ENCODE data around the gene SLC9A3. TPM values are rescaled to one million over a fixed set of nuclear protein-coding genes. Genes with fewer than 3 reads are reported as not detected.
"Not testable (repeated sequence)": the region's sequence is repeated elsewhere in the genome, so short reads cannot be mapped to it uniquely, and the experiment has no call there.

Gene SLC9A3
- total RNA-seq, 1 experiment from 2014 or later, result 1.8 TPM

- no peak for DNase-seq
- Histone ChIP-seq H3K4me3 (ENCODE audit: insufficient read depth, low read depth, low read length) (no peak overlapping the region), H3K36me3 (replicated peaks; ENCODE audit: control insufficient read depth, insufficient read depth, low read length) (no peaks in the 10 kb centered on the region), H3K27me3 (ENCODE audit: control insufficient read depth, insufficient read depth, low read length) (peaks cover 2% of the 10 kb centered on the region)
Observed at GRCh38 chr5:517535-518100, 6.6 kb downstream of the SLC9A3 start.

GRCh38 chr5:516980-517379 is 7.3 kb downstream of the SLC9A3 start:
- DNase-seq, result no peak
- H3K27me3 ChIP-seq (ENCODE audit: control insufficient read depth, insufficient read depth, low read length), result 0 out of 2 replicates have a peak, but pooled peaks cover 1% of the 10 kb centered on the region

GRCh38 chr5:516338-516925 is 7.8 kb downstream of the SLC9A3 start:
- Histone ChIP-seq H3K36me3 (replicated peaks; ENCODE audit: control insufficient read depth, insufficient read depth, low read length) (no peaks in the 10 kb centered on the region), H3K4me3 (ENCODE audit: insufficient read depth, low read depth, low read length) (no peak overlapping the region), H3K27me3 (ENCODE audit: control insufficient read depth, insufficient read depth, low read length) (no peaks in the 10 kb centered on the region)
- DNase-seq, result no peak

More at GRCh38 chr5:516980-517379, 7.3 kb downstream of the SLC9A3 start:
- Histone ChIP-seq H3K4me3 (ENCODE audit: insufficient read depth, low read depth, low read length) (no peak overlapping the region), H3K36me3 (replicated peaks; ENCODE audit: control insufficient read depth, insufficient read depth, low read length) (no peaks in the 10 kb centered on the region)

- Histone ChIP-seq H3K4me3 (ENCODE audit: insufficient read depth, low read depth, low read length) (no peak overlapping the region), H3K36me3 (replicated peaks; ENCODE audit: control insufficient read depth, insufficient read depth, low read length) (no peaks in the 10 kb centered on the region), H3K27me3 (ENCODE audit: control insufficient read depth, insufficient read depth, low read length) (no peaks in the 10 kb centered on the region)
- no peak for DNase-seq
Observed at GRCh38 chr5:515273-515836, 8.9 kb downstream of the SLC9A3 start.

GRCh38 chr5:514673-515072 is 9.6 kb downstream of the SLC9A3 start:
- H3K4me3 ChIP-seq (ENCODE audit: insufficient read depth, low read depth, low read length), result no peak overlapping the region
- H3K36me3 ChIP-seq (replicated peaks; ENCODE audit: control insufficient read depth, insufficient read depth, low read length), result no peaks in the 10 kb centered on the region
- H3K27me3 ChIP-seq (ENCODE audit: control insufficient read depth, insufficient read depth, low read length), result no peaks in the 10 kb centered on the region
- no peak for DNase-seq

- Histone ChIP-seq H3K4me3 (ENCODE audit: insufficient read depth, low read depth, low read length) (no peak overlapping the region), H3K27me3 (ENCODE audit: control insufficient read depth, insufficient read depth, low read length) (no peaks in the 10 kb centered on the region), H3K36me3 (replicated peaks; ENCODE audit: control insufficient read depth, insufficient read depth, low read length) (no peaks in the 10 kb centered on the region)
- DNase-seq, result no peak
Observed at GRCh38 chr5:514101-514485, 10.2 kb downstream of the SLC9A3 start.

GRCh38 chr5:513216-514100 is 10.8 kb downstream of the SLC9A3 start:
- Histone ChIP-seq H3K36me3 (replicated peaks; ENCODE audit: control insufficient read depth, insufficient read depth, low read length) (no peaks in the 10 kb centered on the region), H3K27me3 (ENCODE audit: control insufficient read depth, insufficient read depth, low read length) (no peaks in the 10 kb centered on the region), H3K4me3 (ENCODE audit: insufficient read depth, low read depth, low read length) (no peak overlapping the region)
- DNase-seq, result no peak

- H3K27me3 ChIP-seq (ENCODE audit: control insufficient read depth, insufficient read depth, low read length), result no peaks in the 10 kb centered on the region
- no peak overlapping the region for H3K4me3 ChIP-seq (ENCODE audit: insufficient read depth, low read depth, low read length)
- no peaks in the 10 kb centered on the region for H3K36me3 ChIP-seq (replicated peaks; ENCODE audit: control insufficient read depth, insufficient read depth, low read length)
- no peak for DNase-seq
Observed at GRCh38 chr5:511476-511875, 12.8 kb downstream of the SLC9A3 start.

- H3K36me3 ChIP-seq (replicated peaks; ENCODE audit: control insufficient read depth, insufficient read depth, low read length), result no peaks in the 10 kb centered on the region
- no peaks in the 10 kb centered on the region for H3K27me3 ChIP-seq (ENCODE audit: control insufficient read depth, insufficient read depth, low read length)
- no peak overlapping the region for H3K4me3 ChIP-seq (ENCODE audit: insufficient read depth, low read depth, low read length)
- DNase-seq, result no peak
Observed at GRCh38 chr5:510521-510920, 13.7 kb downstream of the SLC9A3 start.

- no peaks in the 10 kb centered on the region for H3K27me3 ChIP-seq (ENCODE audit: control insufficient read depth, insufficient read depth, low read length)
- H3K4me3 ChIP-seq (ENCODE audit: insufficient read depth, low read depth, low read length), result no peak overlapping the region
- no peaks in the 10 kb centered on the region for H3K36me3 ChIP-seq (replicated peaks; ENCODE audit: control insufficient read depth, insufficient read depth, low read length)
- DNase-seq, result no peak
Observed at GRCh38 chr5:509611-510185, 14.6 kb downstream of the SLC9A3 start.

GRCh38 chr5:507986-508575 is 16.2 kb downstream of the SLC9A3 start:
- DNase-seq; H3K27me3 ChIP-seq (ENCODE audit: control insufficient read depth, insufficient read depth, low read length): not testable (repeated sequence)

GRCh38 chr5:505951-506525 is 18.2 kb downstream of the SLC9A3 start:
- Histone ChIP-seq H3K4me3 (ENCODE audit: insufficient read depth, low read depth, low read length) (no peak overlapping the region), H3K36me3 (replicated peaks; ENCODE audit: control insufficient read depth, insufficient read depth, low read length) (no peaks in the 10 kb centered on the region), H3K27me3 (ENCODE audit: control insufficient read depth, insufficient read depth, low read length) (no peaks in the 10 kb centered on the region)
- peak; percentile 83 for DNase-seq

More at GRCh38 chr5:507986-508575, 16.2 kb downstream of the SLC9A3 start:
- not testable (repeated sequence) for H3K4me3 ChIP-seq (ENCODE audit: insufficient read depth, low read depth, low read length); H3K36me3 ChIP-seq (replicated peaks; ENCODE audit: control insufficient read depth, insufficient read depth, low read length)

GRCh38 chr5:504326-505154 is 19.7 kb downstream of the SLC9A3 start:
- no peaks in the 10 kb centered on the region for H3K27me3 ChIP-seq (ENCODE audit: control insufficient read depth, insufficient read depth, low read length)
- H3K4me3 ChIP-seq (ENCODE audit: insufficient read depth, low read depth, low read length), result no peak overlapping the region
- H3K36me3 ChIP-seq (replicated peaks; ENCODE audit: control insufficient read depth, insufficient read depth, low read length), result no peaks in the 10 kb centered on the region
- no peak for DNase-seq

All from H7 (cell line).